ENCODE results near the gene FEN1.

DNA sequence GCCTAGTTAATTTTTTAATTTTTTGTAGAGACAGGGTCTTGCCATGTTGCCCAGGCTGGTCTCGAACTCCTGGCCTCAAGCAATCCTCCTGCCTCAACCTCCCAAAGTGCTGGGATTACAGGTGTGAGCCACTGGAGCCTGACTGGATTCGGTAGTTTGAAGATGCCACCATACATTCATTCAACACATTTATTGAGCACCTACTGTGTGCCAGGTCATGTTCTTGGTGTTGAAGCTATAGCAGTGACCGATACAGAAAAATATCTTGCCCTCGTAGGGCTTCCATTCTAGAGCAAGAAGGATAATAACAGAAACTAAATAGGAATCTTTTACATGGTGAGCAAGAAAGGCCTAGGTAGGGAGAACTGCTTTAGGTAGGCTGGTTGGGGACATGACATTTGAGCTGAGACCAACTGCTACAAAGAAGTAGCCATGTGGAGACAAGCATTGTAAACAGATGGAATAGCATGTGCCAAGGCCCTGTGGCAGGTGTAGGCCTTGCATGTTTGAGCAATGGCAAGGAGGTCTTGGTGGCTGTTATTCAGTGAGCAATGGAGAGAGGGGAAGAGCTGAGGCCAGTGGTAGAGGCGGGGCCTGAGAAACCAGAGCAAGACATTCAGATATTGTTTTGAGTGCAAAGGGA, 42.0 kb upstream of the FEN1 start:
- no peak for TF ChIP-seq POLR2A (IDR thresholded peaks at IDR 0.05)
- TF ChIP-seq, protein P1, sequence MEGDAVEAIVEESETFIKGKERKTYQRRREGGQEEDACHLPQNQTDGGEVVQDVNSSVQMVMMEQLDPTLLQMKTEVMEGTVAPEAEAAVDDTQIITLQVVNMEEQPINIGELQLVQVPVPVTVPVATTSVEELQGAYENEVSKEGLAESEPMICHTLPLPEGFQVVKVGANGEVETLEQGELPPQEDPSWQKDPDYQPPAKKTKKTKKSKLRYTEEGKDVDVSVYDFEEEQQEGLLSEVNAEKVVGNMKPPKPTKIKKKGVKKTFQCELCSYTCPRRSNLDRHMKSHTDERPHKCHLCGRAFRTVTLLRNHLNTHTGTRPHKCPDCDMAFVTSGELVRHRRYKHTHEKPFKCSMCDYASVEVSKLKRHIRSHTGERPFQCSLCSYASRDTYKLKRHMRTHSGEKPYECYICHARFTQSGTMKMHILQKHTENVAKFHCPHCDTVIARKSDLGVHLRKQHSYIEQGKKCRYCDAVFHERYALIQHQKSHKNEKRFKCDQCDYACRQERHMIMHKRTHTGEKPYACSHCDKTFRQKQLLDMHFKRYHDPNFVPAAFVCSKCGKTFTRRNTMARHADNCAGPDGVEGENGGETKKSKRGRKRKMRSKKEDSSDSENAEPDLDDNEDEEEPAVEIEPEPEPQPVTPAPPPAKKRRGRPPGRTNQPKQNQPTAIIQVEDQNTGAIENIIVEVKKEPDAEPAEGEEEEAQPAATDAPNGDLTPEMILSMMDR (IDR thresholded peaks at IDR 0.05), result no peak
